Ectodermal cell (in vitro differentiated cells): ENCODE data around the gene TNFAIP8.
"Not testable (repeated sequence)": the region's sequence is repeated elsewhere in the genome, so short reads cannot be mapped to it uniquely, and the experiment has no call there.

ENCODE experiments used
- H3K27ac ChIP-seq: 2 replicates; pipeline ENCODE4 v1.7.0; 2013; ENCODE audit warnings: mild to moderate bottlenecking, low read depth, low read length; ENCODE audit not compliant: insufficient read depth, poor library complexity, severe bottlenecking
- H3K27me3 ChIP-seq: 2 replicates; pipeline ENCODE4 v1.7.0; 2013; ENCODE audit warnings: mild to moderate bottlenecking, low read length; ENCODE audit not compliant: insufficient read depth, control insufficient read depth, poor library complexity, severe bottlenecking
- H3K36me3 ChIP-seq: one replicate; pipeline ENCODE4 v1.7.0; 2013; ENCODE audit warnings: low read length; ENCODE audit not compliant: control insufficient read depth, insufficient read depth
- H3K4me1 ChIP-seq: one replicate; pipeline ENCODE4 v1.7.0; 2013; ENCODE audit warnings: low read length; ENCODE audit not compliant: control insufficient read depth, insufficient read depth
- H3K4me3 ChIP-seq: 2 replicates; pipeline ENCODE4 v1.7.0; 2013; ENCODE audit warnings: low read depth, low read length, control low read depth; ENCODE audit not compliant: insufficient read depth
- H3K9me3 ChIP-seq: 2 replicates; pipeline ENCODE4 v1.7.0; 2013; ENCODE audit warnings: mild to moderate bottlenecking, low read length, moderate library complexity; ENCODE audit not compliant: control insufficient read depth
- whole genome bisulfite sequencing, 2 experiments: methylation state at CpG; one replicate each; pipeline ENCODE4 v1.1.7; 2013; ENCODE audit warnings: missing lambda C conversion rate in 2 of 2; 5-methylcytosine and 5-hydroxymethylcytosine counted together

Gene TNFAIP8

DNA sequence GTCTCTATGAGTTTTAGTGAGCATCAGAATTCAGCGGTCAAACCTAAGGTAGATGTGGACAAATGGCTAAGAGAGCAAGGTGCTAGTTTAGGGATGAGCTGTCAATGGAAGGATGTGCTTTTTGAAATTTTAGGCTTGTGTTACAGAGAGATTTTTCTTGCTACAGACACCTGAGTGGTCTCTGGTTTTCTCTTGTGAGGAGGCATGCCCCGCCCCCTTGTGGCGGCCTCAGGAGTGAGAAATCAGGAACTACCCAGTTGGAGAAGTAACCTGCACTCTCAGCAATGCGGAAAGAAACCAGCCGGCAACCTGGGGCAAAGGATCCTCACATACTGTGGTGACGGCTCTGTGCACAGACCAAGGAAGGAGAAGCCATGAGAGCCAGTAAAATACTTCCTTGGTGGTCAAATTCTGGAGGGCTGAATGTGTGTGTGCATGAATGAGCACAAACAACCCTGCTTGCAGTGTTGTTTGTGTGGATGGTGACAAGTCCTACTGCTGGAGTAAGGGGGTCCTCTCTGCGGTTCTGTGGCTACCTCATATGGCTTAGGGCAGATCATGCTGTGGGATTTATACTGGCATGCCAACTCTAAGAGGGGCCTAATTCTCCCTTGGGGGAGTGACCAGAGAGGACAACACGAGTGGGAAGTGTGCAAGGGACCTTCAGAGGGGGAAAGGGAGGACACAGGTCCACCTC, 79.8 kb downstream of the TNFAIP8 start:
- H3K4me1 ChIP-seq = no peaks in the 10 kb centered on the region
- H3K9me3 ChIP-seq = no peaks in the 10 kb centered on the region
- no peak overlapping the region for H3K4me3 ChIP-seq
- 68 to 69% methylated on average over 8 of the region's 8 CpGs for WGBS, 2 experiments
- H3K27ac ChIP-seq = no peak overlapping the region
- no peaks in the 10 kb centered on the region for H3K36me3 ChIP-seq
- no peaks in the 10 kb centered on the region for H3K27me3 ChIP-seq

DNA sequence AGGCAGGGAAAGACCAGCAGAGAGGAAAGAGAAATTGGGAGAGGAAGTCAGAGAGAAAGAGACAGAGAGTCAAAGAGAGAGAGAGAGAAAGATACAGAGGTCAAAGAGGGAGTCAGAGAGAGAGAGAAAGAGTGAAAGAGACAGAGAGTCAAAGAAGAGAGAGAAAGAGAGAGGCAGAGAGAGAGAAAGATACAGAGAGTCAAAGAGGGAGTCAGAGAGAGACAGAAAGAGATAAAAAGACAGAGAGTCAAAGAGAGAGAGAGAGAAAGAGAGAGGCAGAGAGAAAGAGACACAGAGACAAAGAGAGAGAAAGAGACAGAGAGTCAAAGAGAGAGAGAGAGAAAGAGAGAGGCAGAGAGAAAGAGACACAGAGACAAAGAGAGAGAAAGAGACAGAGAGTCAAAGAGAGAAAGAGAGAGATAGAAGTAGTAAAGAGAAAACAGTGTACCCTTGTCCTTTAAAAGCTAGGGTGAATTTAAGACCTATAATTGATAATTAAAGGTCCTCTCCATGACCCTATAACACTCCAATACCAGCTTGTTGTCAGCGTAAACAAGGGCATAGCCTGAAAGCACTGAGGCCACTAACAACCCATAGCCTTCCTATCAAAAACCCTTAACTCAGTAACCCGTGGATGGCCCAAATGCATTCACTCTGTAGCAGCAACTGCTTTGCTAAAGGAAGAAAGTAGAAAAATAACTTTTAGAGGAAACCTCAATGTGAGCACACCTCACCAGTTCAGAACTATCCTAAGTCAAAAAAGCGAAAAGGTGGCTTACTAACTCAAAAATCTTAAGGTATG, 82.2 kb downstream of the TNFAIP8 start:
- not testable (repeated sequence) for H3K9me3 ChIP-seq

DNA sequence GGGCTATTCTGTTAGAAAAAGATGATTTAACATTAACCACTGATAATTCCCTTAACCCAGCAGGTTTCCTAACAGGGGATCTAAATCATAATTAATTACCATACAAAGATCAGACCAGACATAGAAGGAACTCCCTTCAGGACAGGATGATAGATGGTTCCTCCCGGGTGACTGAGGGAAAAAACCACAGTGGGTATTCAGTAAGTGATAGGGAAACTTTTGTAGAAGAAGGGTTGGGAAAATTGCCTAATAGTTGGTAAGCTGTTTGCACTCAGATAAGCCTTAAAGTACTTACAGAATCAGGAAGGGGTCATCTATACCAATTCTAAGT, 82.7 kb downstream of the TNFAIP8 start:
- not testable (repeated sequence) for H3K27ac ChIP-seq
- 83 to 88% methylated on average over 1 of the region's 1 CpG for WGBS, 2 experiments

More for the DNA sequence above, 82.2 kb downstream of the TNFAIP8 start:
- WGBS, 2 experiments = 81 to 94% methylated on average over 2 of the region's 3 CpGs
- not testable (repeated sequence) for H3K27ac ChIP-seq, H3K27me3 ChIP-seq, H3K36me3 ChIP-seq, H3K4me1 ChIP-seq, H3K4me3 ChIP-seq

DNA sequence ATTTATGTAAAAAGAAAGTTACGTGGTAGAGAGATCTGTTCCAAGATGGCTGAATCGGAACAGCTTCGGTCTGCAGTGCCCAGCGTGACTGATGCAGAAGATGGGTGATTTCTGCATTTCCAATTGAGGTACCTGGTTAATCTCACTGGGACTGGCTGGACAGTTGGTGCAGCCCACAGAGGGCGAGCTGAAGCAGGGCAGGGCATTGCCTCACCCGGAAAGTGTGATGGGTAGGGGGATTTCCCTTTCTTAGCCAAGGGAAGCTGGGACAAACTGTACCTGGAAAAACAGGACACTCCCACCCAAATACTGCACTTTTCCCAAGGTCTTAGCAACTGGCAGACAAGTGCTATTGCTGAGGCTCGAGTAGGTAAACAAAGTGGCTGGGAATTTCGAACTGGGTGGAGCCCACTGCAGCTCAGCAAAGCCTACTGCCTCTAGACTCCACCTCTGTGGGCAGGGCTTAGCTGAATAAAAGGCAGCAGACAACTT, 83.4 kb downstream of the TNFAIP8 start:
- Histone ChIP-seq H3K4me3 (no peak overlapping the region), H3K4me1 (no peaks in the 10 kb centered on the region), H3K27ac (no peak overlapping the region), H3K27me3 (no peaks in the 10 kb centered on the region), H3K9me3 (no peaks in the 10 kb centered on the region), H3K36me3 (no peaks in the 10 kb centered on the region)
- 95 to 96% methylated on average over 8 of the region's 8 CpGs for WGBS, 2 experiments

More for the DNA sequence above, 82.7 kb downstream of the TNFAIP8 start:
- not testable (repeated sequence) for H3K36me3 ChIP-seq, H3K27me3 ChIP-seq, H3K9me3 ChIP-seq, H3K4me1 ChIP-seq, H3K4me3 ChIP-seq

DNA sequence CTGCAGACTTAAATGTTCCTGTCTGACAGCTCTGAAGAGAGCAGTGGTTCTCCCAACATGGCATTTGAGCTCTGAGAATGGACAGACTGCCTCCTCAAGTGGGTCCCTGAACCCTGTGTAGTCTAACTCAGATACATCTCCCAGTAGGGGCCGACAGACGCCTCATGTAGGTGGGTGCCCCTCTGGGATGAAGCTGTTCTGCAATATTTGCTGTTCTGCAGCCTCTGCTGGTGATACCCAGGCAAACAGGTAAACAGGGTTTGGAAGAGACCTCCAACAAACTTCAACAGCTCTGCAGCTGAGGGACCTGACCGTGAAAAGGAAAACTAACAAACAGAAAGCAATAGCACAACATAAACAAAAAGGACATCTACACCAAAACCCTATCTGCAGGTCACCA, 83.8 kb downstream of the TNFAIP8 start:
- WGBS, 2 experiments = 88 to 92% methylated on average over 3 of the region's 3 CpGs

DNA sequence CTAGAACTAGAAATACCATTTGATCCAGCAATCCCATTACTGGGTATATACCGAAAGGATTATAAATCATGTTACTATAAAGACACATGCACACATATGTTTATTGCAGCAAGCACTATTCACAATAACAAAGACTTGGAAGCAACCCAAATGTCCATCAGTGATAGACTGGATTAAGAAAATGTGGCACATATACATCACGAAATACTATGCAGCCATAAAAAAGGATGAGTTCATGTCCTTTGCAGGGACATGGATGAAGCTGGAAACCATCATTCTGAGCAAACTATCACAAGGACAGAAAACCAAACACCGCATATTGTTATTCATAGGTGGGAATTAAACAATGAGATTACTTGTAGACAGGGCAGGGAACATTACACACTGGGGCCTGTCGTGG, 88.8 kb downstream of the TNFAIP8 start:
- H3K27me3 ChIP-seq, H3K9me3 ChIP-seq, H3K4me3 ChIP-seq, H3K4me1 ChIP-seq, H3K36me3 ChIP-seq, H3K27ac ChIP-seq: not testable (repeated sequence)
- 92 to 97% methylated on average over 3 to 4 of the region's 4 CpGs for WGBS, 2 experiments

More for the DNA sequence above, 83.8 kb downstream of the TNFAIP8 start:
- not testable (repeated sequence) for H3K27me3 ChIP-seq, H3K4me1 ChIP-seq, H3K4me3 ChIP-seq, H3K36me3 ChIP-seq, H3K9me3 ChIP-seq, H3K27ac ChIP-seq

DNA sequence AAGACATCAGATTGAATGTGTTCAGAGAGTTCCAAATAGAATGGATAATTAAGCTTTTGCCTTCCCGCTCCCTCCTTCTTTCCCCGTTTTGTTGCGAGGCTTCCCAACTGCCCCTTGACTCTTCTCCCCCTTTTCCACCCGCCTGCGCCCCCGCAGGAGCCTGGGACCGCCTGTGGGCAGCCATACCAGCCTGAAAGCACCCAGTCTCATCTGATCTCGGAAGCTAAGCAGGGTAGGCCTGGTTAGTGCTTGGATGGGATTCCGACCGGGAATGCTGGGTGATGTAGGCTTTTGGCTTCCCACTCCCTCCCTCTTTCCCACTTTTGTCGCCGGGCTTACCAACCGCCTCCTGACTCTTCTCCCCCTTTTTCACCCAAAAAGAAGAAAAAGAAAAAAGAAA, 89.7 kb downstream of the TNFAIP8 start:
- Histone ChIP-seq H3K27me3 (no peaks in the 10 kb centered on the region), H3K4me3 (no peak overlapping the region), H3K9me3 (no peaks in the 10 kb centered on the region), H3K36me3 (no peaks in the 10 kb centered on the region), H3K27ac (no peak overlapping the region), H3K4me1 (no peaks in the 10 kb centered on the region)
- WGBS, 2 experiments = 73 to 78% methylated on average over 10 of the region's 13 CpGs
